IPS-NIHi7 (cell line): ENCODE results near the gene PPIF.
A peak's percentile ranks its signal among the peaks of the same experiment; 100 is the strongest.

Source experiments
- DNase-seq: peaks from one replicate; pipeline ENCODE4 v3.0.0; 2012; ENCODE audit warnings: mixed read lengths; ENCODE audit errors: extremely low spot score

Gene PPIF

DNA sequence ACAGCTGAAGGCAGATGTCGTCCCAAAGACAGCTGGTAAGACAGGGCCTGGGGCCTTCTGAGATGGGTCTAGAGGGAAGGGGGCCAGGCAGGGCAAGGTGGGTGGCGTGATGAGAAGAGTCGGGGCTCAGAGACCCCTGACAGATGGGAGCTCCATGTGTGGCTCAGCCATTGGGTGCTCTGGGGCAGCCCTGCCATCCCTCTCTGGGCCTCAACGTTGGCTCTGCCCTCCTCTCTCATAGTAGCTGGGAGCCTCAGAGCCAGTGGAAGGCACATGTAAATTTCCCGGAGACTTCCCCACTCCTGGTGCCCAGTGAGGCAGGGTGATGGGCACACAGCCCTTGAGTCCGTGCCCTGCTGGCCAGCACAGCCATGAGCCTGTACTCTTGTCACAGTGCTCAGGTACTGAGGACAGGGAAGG lies 1.8 kb downstream of the PPIF start:
- DNase-seq = no peak

- no peak for DNase-seq
These were observed 2.6 kb downstream of the PPIF start for GRCh38 chr10:79349766-79350406.

- no peak for DNase-seq
These were observed 3.3 kb downstream of the PPIF start for GRCh38 chr10:79350407-79351154.

- DNase-seq = no peak
These were observed 4.1 kb downstream of the PPIF start for GRCh38 chr10:79351332-79351731.

DNA sequence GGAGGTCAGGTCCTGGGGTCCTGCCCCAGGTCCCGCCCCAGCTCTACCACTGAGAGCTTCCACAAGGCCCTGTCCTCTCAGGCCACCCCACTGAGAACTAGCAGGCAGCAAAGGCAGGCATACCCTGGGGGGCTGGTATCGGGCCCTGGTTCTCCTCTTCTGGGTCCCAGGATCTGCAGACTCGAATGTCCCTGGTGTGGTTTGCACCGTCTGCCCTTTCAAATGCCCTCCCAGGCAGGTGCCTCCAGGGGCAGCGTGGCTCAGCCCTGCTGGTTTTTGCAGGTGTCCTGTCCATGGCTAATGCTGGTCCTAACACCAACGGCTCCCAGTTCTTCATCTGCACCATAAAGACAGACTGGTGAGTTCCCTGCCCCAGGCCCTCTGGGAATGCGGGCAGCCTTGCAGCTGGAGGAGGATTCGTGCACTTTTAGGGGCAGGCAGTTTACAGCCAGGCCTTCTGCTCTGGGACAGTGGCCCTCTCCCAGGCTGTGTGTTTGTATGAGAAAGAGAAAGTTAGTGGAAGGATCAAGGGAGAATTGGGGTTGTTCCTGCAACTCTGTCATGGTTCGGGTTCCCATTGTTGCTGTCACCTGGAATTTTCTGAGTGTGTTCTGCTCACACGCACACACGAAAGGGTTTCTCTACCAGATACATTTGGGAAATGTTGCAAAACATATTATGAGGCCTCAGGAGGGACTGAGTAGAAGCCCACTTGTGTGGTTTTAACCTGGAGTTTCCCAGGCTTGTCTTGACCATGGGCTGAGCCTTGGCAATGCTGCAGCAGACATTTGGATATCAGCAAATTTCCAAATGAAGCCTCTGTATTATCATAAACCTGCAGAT lies 5.0 kb downstream of the PPIF start:
- DNase-seq = no peak

DNA sequence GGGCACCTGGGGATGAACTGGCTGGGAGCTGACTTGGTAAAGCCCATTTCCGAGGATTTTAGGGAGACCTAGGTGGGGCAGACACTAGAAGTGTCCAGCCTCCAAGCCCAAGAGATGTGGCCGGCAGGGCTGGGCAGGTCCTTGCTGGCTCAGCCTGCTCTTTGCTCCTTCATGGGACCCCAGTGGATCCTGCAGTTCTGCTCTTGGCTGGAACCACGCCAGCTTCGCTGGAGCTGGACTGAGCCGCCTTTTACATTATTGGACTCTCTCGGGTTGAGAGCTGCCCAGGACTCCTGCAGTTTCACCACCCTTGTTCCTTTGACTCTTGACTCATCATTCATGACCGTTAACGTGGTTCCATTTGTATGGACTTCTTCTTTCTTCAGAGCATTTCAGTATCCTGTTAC lies 5.7 kb downstream of the PPIF start:
- DNase-seq = peak; percentile 3

DNA sequence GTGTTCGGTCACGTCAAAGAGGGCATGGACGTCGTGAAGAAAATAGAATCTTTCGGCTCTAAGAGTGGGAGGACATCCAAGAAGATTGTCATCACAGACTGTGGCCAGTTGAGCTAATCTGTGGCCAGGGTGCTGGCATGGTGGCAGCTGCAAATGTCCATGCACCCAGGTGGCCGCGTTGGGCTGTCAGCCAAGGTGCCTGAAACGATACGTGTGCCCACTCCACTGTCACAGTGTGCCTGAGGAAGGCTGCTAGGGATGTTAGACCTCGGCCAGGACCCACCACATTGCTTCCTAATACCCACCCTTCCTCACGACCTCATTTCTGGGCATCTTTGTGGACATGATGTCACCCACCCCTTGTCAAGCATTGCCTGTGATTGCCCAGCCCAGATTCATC lies 6.5 kb downstream of the PPIF start:
- DNase-seq = no peak

DNA sequence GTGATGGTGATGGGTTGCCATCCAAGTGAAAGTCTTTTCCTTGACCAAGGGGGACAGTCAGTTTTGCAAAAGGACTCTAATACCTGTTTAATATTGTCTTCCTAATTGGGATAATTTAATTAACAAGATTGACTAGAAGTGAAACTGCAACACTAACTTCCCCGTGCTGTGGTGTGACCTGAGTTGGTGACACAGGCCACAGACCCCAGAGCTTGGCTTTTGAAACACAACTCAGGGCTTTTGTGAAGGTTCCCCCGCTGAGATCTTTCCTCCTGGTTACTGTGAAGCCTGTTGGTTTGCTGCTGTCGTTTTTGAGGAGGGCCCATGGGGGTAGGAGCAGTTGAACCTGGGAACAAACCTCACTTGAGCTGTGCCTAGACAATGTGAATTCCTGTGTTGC lies 6.9 kb downstream of the PPIF start:
- DNase-seq = no peak

- no peak for DNase-seq
These were observed 7.3 kb downstream of the PPIF start for GRCh38 chr10:79354615-79355014.

- no peak for DNase-seq
These were observed 8.2 kb downstream of the PPIF start for GRCh38 chr10:79355420-79356017.

DNA sequence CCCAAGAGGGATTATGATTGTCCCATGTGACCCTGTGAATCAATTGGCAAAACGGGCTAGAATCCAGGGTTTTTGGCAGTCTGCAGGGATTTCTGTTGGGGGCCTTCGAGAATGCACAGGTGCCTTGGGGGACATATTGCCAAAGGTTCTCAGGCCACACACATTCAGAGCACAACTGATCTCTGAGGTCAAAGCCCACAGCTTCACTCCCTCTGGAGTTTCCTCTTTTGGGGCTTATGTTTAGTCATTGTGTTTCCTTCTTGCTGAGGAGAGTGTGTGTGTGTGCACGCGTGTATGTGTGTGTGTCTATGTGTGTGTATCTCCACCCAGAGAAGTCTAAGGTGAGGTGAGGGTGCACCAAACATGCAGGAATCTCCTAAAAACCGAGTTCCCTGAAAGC lies 8.8 kb downstream of the PPIF start:
- no peak for DNase-seq

- no peak for DNase-seq
These were observed 9.9 kb downstream of the PPIF start for GRCh38 chr10:79357180-79357579.

- DNase-seq = no peak
These were observed 11.5 kb downstream of the PPIF start for GRCh38 chr10:79358811-79359210.

GRCh38 chr10:79359816-79360498 lies 12.7 kb downstream of the PPIF start:
- DNase-seq = no peak

DNA sequence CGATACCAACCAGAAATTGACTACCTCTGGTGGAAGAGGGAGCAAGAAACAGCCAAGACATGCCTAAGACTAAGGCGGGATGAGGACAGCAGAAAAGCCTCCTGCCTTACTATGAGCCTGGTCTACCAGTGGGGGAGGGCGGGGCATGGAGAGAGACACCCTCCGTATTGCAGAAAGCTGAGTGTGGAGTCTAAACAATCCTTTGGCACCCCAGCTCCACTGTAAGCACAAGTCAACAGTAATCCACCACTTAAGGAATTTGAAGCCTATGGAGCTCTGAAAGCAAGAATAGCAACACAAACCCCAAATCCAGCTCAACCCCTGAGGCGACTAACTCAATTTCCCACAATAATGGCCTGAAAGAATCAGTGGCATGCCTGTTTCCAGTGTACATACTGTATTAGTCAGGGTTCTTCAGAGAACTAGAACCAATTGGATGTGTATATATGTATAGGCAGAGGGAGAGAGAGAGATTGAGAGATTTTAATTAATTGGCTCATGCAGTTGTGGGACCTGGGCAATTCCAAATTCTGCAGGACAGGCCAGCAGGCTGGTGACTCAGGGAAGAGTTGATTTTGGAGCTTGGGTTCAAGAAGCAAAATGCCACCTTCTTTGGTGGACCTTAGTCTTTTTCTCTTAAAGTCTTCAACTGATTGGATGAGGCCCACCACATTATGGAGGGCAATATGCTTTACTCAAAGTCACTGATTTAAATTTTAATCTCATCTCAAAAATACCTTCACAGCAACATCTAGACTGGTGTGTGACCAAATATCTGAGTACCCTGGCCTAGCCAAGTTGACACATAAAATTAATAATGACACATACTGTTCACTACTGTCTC lies 13.5 kb downstream of the PPIF start:
- DNase-seq = no peak

DNA sequence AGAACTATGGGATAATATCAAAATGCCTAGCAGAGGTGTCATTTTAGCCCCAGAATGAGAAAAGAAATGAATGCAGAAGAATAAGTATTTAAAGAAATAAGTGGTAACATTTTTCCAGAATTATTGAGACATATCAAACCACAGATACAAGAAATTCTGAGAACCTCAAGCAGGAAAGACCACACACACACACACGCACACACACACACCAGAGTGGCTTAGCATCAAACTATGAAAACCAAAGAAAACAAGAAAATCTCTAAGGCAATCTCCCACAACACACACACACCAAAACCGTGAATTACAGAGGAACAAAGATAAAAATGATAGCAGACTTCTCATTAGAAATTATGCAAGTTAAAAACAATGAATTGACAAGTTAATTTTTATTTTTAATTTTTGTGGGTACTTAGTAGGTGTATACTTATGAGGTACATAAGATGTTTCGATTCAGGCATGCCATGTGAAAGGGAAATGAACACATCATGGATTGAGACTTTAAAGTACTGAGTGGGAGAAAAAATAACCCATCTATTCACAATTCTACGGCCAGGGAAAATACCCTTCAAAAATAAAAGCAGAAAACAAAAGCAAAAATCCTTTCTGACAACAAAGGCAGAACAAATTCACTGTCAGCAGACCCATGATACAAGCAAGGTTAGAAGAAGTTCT lies 14.6 kb downstream of the PPIF start:
- no peak for DNase-seq

GRCh38 chr10:79367426-79368189 lies 20.3 kb downstream of the PPIF start:
- no peak for DNase-seq

DNA sequence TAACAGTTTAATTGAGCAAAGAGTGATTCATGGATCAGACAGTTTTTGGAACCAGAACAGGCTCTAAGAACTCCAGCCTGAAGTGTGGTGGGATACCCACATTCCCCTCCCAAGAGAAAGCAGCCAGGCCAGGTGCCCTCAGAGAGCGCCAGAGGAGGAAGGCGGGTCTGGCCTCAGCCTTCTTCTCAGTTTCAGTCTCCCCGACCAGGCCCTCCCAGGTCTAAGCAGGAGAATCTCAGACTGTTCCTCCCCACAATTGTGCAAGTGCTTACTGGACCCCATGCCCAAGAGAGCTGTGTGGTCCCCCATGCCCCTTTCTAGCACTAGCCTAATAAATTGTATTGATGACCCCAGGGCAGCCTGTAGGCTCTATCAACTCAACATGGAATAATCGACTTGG lies 25.6 kb downstream of the PPIF start:
- no peak for DNase-seq
